ENCODE measurements around the gene OR52A1. TPM values are rescaled to one million over a fixed set of nuclear protein-coding genes. Genes with fewer than 3 reads are reported as not detected.

Gene OR52A1
- total and polyA plus RNA-seq, 8 donors = 0.02 to 0.03 (median 0.03) TPM; not detected in 2

GRCh38 chr11:5136261-5136660, 18.3 kb downstream of the OR52A1 start:
- DNase-seq (no peak), ATAC-seq (no peak)
- intact Hi-C loops (cut with DNase I) = no loop called here
- no peaks in the 10 kb centered on the region for H3K27me3 ChIP-seq
- H3K4me3 ChIP-seq = no peak overlapping the region
- no peak for TF ChIP-seq CTCF (IDR thresholded peaks at IDR 0.05)
- H3K36me3 ChIP-seq = no peaks in the 10 kb centered on the region
- no peaks in the 10 kb centered on the region for H3K9me3 ChIP-seq
- H3K27ac ChIP-seq = no peak overlapping the region
- H3K4me1 ChIP-seq = no peaks in the 10 kb centered on the region

GRCh38 chr11:5131584-5132335, 22.8 kb downstream of the OR52A1 start:
- DNase-seq (no peak), ATAC-seq (no peak)
- H3K36me3 ChIP-seq = no peaks in the 10 kb centered on the region
- H3K27ac ChIP-seq = no peak overlapping the region
- no peaks in the 10 kb centered on the region for H3K4me1 ChIP-seq
- no peak for TF ChIP-seq CTCF (IDR thresholded peaks at IDR 0.05)
- no peaks in the 10 kb centered on the region for H3K9me3 ChIP-seq
- intact Hi-C loops (cut with DNase I) = no loop called here
- no peak overlapping the region for H3K4me3 ChIP-seq
- H3K27me3 ChIP-seq = no peaks in the 10 kb centered on the region

- Histone ChIP-seq H3K27me3 (no peaks in the 10 kb centered on the region), H3K4me1 (no peaks in the 10 kb centered on the region), H3K36me3 (no peaks in the 10 kb centered on the region), H3K4me3 (no peak overlapping the region), H3K27ac (no peak overlapping the region), H3K9me3 (no peaks in the 10 kb centered on the region)
- no peak for DNase-seq
- TF ChIP-seq CTCF (IDR thresholded peaks at IDR 0.05) = no peak
- no peak for ATAC-seq
- intact Hi-C loops (cut with DNase I) = no loop called here
Measured at GRCh38 chr11:5129457-5129877, 25.1 kb downstream of the OR52A1 start.

- intact Hi-C loops (cut with DNase I) = loop anchor here in 1 of 2 donors (5.0 kb wide), 1 partner anchor 257 kb away; the partner anchor contains the start of gene OR51M1
- H3K9me3 ChIP-seq = no peaks in the 10 kb centered on the region
- ATAC-seq (no peak), DNase-seq (no peak)
- H3K27me3 ChIP-seq = no peaks in the 10 kb centered on the region
- no peak overlapping the region for H3K27ac ChIP-seq
- no peaks in the 10 kb centered on the region for H3K36me3 ChIP-seq
- TF ChIP-seq CTCF (IDR thresholded peaks at IDR 0.05) = no peak
- H3K4me1 ChIP-seq = no peaks in the 10 kb centered on the region
- H3K4me3 ChIP-seq = no peak overlapping the region
Measured at GRCh38 chr11:5124891-5125620, 29.5 kb downstream of the OR52A1 start.

Data from left lung (tissue), 10 donors.